ENCODE results near the gene CYP27B1. TPM values are rescaled to one million over a fixed set of nuclear protein-coding genes. Genes with fewer than 3 reads are reported as not detected.

CYP27B1 gene
- total RNA-seq, 4 donors from 2014 or later, result 3.0 TPM; not detected in 3

GRCh38 chr12:57771236-57771872 is 4.5 kb upstream of the CYP27B1 start:
- DNase-seq (ENCODE audit: low spot score in 2 of 2), result peak; percentile 65 to 90
- no peak for TF ChIP-seq POLR2A (IDR thresholded peaks at IDR 0.05)
- TF ChIP-seq CTCF (IDR thresholded peaks at IDR 0.05), result no peak
- TF ChIP-seq EP300 (IDR thresholded peaks at IDR 0.05), result no peak
- Histone ChIP-seq H3K9me3 (no peaks in the 10 kb centered on the region), H3K27ac (peak overlapping the region; percentile 77 to 96 (median 89)), H3K36me3 (peaks cover 0 to 47% (median 0%) of the 10 kb centered on the region in 3 donors), H3K4me3 (peak overlapping the region; percentile 82 to 92 (median 88)), H3K4me1 (peaks cover 0 to 35% (median 18%) of the 10 kb centered on the region in 4 donors), H3K27me3 (peaks cover 0 to 10% of the 10 kb centered on the region in 2 donors)
- WGBS, 2 donors, result 1 to 2% methylated on average over 16 of the region's 16 CpGs

- H3K27me3 ChIP-seq, result peaks cover 0 to 17% of the 10 kb centered on the region in 2 donors
- no peaks in the 10 kb centered on the region for H3K9me3 ChIP-seq
- no peak for DNase-seq (ENCODE audit: low spot score in 2 of 2)
- no peak overlapping the region for H3K4me3 ChIP-seq
- H3K4me1 ChIP-seq, result peaks cover 0 to 42% (median 24%) of the 10 kb centered on the region in 4 donors
- H3K27ac ChIP-seq, result no peak overlapping the region
- no peak for TF ChIP-seq POLR2A (IDR thresholded peaks at IDR 0.05)
- no peak for TF ChIP-seq CTCF (IDR thresholded peaks at IDR 0.05)
- no peak for TF ChIP-seq EP300 (IDR thresholded peaks at IDR 0.05)
- 76 to 84% methylated on average over 4 of the region's 4 CpGs for WGBS, 2 donors
- H3K36me3 ChIP-seq, result peaks cover 0 to 41% (median 0%) of the 10 kb centered on the region in 3 donors
These were observed 3.9 kb upstream of the CYP27B1 start for GRCh38 chr12:57770734-57771133.

DNA sequence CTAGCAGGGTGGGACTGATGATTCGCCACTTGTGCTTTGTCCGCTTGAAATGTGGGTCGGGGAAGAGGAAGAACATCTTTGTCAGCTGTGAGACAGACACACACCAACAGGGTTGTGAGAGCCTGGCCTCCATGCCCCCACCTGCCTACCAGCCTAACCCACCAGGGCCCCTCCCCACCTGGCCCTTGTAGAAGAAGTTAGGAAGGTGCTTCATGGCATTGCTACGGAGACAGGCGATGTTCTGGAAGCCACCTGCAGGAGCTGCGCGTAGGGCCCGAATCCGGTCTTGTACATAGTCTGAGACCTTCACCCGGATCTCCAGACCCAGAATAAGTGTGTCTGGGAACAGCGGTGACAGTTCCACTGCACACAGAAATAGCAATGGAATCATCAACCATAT is 2.7 kb upstream of the CYP27B1 start:
- H3K36me3 ChIP-seq, result peaks cover 0 to 34% (median 0%) of the 10 kb centered on the region in 3 donors
- H3K27ac ChIP-seq, result no peak overlapping the region
- WGBS, 2 donors, result 90 to 98% methylated on average over 10 to 11 of the region's 11 CpGs
- DNase-seq (ENCODE audit: low spot score in 2 of 2), result no peak
- peaks cover 2 to 28% of the 10 kb centered on the region in 2 donors for H3K27me3 ChIP-seq
- peaks cover 0 to 53% (median 35%) of the 10 kb centered on the region in 4 donors for H3K4me1 ChIP-seq
- H3K9me3 ChIP-seq, result no peaks in the 10 kb centered on the region
- no peak overlapping the region for H3K4me3 ChIP-seq
- no peak for TF ChIP-seq CTCF (IDR thresholded peaks at IDR 0.05)
- no peak for TF ChIP-seq POLR2A (IDR thresholded peaks at IDR 0.05)
- no peak for TF ChIP-seq EP300 (IDR thresholded peaks at IDR 0.05)

DNA sequence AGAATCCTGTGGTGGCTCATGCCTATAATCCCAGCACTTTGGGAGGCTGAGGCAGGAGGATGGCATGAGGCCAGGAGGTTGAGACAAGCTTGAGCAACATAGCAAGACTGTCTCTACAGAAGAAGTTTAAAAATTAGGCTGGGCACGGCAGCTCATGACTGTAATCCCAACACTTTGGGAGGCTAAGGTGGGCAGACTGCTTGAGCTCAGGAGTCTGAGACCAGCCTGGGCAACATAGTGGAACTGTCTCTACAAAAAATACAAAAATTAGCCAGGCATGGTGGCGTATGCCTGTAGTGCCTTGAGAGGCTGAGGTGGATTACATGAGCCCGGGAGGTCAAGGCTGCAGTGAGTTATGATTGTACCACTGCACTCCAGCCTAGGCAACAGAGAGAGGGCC is 998 bp upstream of the CYP27B1 start:
- peaks cover 0 to 30% (median 0%) of the 10 kb centered on the region in 3 donors for H3K36me3 ChIP-seq
- no peaks in the 10 kb centered on the region for H3K9me3 ChIP-seq
- DNase-seq (ENCODE audit: low spot score in 2 of 2), result no peak
- peaks cover 2 to 45% of the 10 kb centered on the region in 2 donors for H3K27me3 ChIP-seq
- no peak overlapping the region for H3K4me3 ChIP-seq
- peaks cover 0 to 44% (median 35%) of the 10 kb centered on the region in 4 donors for H3K4me1 ChIP-seq
- no peak for TF ChIP-seq CTCF (IDR thresholded peaks at IDR 0.05)
- no peak for TF ChIP-seq EP300 (IDR thresholded peaks at IDR 0.05)
- TF ChIP-seq POLR2A (IDR thresholded peaks at IDR 0.05), result no peak
- no peak overlapping the region for H3K27ac ChIP-seq
- WGBS, 2 donors, result 91 to 94% methylated on average over 3 of the region's 3 CpGs

GRCh38 chr12:57767305-57767698 is 424 bp upstream of the CYP27B1 start:
- no peak overlapping the region for H3K4me3 ChIP-seq
- peaks cover 2 to 49% of the 10 kb centered on the region in 2 donors for H3K27me3 ChIP-seq
- DNase-seq (ENCODE audit: low spot score in 2 of 2), result no peak
- no peak overlapping the region for H3K27ac ChIP-seq
- H3K36me3 ChIP-seq, result peaks cover 0 to 30% (median 0%) of the 10 kb centered on the region in 3 donors
- no peaks in the 10 kb centered on the region for H3K9me3 ChIP-seq
- H3K4me1 ChIP-seq, result peaks cover 0 to 43% (median 35%) of the 10 kb centered on the region in 4 donors
- no peak for TF ChIP-seq POLR2A (IDR thresholded peaks at IDR 0.05)
- TF ChIP-seq EP300 (IDR thresholded peaks at IDR 0.05), result no peak
- TF ChIP-seq CTCF (IDR thresholded peaks at IDR 0.05), result no peak
